HT-29 (cell line): ENCODE results near the gene JADE2. TPM values are rescaled to one million over a fixed set of nuclear protein-coding genes. Genes with fewer than 3 reads are reported as not detected.

ENCODE experiments used
- DNase-seq: peaks from one replicate; pipeline ENCODE4 v3.0.0-alpha.2; 2015; ENCODE audit warnings: low spot score
- total RNA-seq: library from RNA; depleted of rRNA; stranded (reverse); fragments of >200 nt; shearing (Covaris generic); gene quantifications from 2 replicates; pipeline ENCODE4 v1.2.3, GENCODE V29; 2014

The JADE2 gene
- total RNA-seq, 1 experiment from 2014 or later = 47.6 TPM

- peak; percentile 71 for DNase-seq
Measured at GRCh38 chr5:134568761-134569695, 43.6 kb downstream of the JADE2 start.

DNA sequence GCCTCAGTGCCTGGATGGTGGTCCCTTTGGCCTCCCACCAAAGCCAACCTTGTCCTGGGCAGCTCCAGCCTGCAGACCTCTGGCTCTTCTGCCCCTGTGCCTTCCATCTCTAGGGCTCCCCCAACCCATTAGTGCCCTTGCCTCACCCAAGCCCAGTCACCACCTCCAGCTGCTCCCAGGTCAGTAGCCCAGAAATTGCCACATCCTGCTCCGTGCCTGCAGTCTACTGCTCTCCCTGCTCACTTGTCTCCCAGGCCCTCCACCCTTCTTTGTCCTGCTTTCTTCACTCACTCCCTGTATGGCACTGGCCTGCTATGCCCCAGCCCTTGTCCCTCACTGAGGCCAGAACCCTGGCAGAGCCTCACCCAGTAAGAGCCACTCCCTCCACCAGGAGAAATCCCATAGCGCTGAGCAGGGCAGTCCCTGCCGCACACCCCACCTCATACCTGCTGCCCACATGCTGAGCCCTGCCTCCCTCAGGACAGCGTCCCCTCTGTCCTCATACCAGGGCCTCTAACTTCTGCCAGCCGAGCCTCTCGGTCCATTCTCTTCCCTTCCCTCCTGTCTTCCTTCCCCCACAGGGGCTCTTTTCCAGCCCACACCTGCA is 44.4 kb downstream of the JADE2 start:
- no peak for DNase-seq

GRCh38 chr5:134570365-134570758 is 44.9 kb downstream of the JADE2 start:
- DNase-seq = no peak

DNA sequence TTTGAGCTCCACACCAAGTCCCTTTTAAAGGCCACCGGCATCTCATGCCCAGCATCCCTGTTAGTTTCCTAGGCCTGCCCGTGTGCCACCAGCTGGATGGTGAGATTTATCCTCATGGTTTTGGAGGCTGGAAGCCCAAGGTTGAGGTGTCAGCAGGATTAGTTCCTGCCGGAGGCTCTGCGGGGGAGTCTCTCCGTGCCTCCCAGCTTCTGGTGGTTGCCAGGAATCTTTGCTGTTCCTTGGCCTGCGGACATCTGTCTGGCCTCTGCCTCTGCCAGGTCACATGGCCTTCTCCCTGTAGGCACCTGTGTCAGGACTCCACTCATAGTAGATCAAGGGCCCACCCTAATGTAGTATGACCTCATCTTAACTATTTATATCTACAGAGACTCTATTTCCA is 45.4 kb downstream of the JADE2 start:
- DNase-seq = no peak

GRCh38 chr5:134571693-134572405 is 46.4 kb downstream of the JADE2 start:
- no peak for DNase-seq

GRCh38 chr5:134572811-134573210 is 47.3 kb downstream of the JADE2 start:
- no peak for DNase-seq

DNA sequence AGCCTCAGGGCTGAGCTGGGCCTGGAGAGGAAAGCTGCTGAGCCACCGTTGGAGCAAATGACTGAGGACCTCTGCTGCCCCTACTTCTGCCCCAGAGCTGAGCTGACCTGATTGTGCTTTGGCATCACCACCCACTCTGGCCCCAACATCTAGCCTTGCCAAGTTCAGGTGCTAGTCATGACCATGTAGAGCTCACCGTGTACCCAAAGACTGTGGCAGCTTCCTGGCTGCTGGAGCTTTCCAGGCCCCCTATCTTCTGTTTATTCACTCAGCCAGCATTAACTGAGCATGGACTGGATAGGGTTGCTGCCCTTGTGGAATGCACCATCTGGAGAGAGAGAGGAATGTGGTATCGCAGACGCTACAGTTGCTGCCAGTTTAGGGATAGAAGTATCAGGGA is 49.1 kb downstream of the JADE2 start:
- no peak for DNase-seq

- DNase-seq = no peak
Measured at GRCh38 chr5:134575316-134575715, 49.8 kb downstream of the JADE2 start.

DNA sequence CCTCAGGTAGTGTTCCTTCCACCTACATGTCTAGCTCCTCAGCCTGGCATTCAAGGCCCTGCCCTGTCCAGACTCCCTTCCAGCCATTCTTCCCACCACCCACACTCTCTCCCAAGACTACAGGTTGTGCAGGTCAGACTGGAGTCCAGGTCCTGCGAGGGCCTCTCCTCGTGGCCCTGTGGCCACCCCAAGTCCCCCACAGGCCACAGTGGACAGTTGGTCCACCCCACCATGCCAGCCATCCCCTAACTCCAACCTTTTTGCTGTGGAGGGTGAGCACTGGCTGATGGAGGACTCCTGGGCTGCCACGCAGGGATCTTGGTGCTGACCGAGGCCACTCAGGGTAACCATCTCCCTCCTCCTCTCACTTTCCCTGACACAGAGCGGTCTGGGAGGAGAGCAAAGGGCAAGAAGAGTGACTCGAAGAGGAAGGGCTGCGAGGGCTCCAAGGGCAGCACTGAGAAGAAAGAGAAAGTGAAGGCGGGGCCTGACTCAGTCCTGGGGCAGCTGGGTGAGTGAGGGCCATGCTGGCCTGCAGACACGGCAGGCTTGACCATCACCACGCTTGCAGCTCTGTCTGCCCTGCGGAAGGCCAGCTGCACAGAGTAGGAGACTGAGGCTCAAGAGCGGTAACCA is 51.0 kb downstream of the JADE2 start:
- no peak for DNase-seq

DNA sequence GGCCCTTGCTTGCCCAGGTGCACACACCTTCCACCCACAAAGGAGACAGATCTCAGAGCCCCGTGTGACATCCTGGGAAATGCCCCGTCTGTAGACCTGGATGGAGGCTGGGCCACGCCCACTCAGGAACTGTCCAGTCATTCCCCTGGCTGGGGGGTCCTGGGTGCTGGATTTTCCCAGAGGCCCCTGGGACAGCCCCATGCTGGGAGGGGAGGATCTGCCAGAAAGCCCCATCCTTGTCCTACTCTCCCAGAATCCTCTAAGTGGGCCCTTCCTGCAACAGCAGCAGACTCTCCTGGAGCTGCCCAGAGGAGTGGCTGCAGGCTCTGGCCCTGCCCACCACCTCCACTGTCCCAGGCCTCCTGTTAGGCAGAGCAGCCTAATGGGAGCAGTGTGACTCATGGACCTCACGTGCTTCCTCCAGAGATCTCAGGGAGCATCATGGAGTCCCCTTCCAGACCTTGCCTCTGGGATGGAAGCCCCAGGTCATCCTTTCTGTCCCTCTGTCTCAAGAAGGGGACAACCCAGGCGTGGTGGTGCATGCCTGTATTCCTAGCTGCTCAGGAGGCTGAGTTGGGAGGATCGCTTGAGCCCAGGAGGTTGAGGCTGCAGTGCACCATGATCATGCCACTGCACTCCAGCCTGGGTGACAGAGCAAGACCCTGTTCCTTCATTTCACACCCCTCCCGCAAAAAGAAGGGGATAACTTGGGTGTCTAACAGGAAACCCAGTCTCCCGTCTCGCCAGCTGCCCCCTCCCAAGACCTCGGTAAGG is 51.7 kb downstream of the JADE2 start:
- no peak for DNase-seq

- peak; percentile 89 for DNase-seq
Measured at GRCh38 chr5:134577796-134578577, 52.5 kb downstream of the JADE2 start.

DNA sequence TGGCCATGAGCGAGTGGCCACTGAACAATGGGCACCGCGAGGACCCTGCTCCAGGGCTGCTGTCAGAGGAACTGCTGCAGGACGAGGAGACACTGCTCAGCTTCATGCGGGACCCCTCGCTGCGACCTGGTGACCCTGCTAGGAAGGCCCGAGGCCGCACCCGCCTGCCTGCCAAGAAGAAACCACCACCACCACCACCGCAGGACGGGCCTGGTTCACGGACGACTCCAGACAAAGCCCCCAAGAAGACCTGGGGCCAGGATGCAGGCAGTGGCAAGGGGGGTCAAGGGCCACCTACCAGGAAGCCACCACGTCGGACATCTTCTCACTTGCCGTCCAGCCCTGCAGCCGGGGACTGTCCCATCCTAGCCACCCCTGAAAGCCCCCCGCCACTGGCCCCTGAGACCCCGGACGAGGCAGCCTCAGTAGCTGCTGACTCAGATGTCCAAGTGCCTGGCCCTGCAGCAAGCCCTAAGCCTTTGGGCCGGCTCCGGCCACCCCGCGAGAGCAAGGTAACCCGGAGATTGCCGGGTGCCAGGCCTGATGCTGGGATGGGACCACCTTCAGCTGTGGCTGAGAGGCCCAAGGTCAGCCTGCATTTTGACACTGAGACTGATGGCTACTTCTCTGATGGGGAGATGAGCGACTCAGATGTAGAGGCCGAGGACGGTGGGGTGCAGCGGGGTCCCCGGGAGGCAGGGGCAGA is 53.3 kb downstream of the JADE2 start:
- DNase-seq = no peak

GRCh38 chr5:134579284-134579771 is 53.9 kb downstream of the JADE2 start:
- no peak for DNase-seq

GRCh38 chr5:134580001-134580460 is 54.6 kb downstream of the JADE2 start:
- no peak for DNase-seq

- no peak for DNase-seq
Measured at GRCh38 chr5:134581241-134581981, 55.9 kb downstream of the JADE2 start.

DNA sequence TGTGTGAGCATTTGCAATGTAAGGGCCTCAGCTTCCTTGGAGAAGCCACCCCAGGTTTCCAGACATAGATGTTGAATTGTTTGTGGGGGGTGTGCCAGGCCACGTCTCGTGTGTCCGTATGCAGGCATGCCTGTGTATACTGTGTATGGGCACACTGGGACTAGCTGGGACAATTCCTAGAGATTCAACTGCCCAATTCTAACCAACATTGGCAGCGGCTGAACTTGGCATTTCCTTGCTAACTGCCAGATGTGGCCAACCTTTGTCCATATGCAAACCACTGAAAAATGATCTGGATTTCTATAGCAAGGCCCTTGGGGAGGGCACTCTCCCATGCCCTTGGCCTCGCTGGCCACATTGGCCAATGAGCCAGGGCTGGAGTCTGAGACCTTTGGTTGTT is 56.8 kb downstream of the JADE2 start:
- DNase-seq = no peak

- no peak for DNase-seq
Measured at GRCh38 chr5:134582941-134583340, 57.5 kb downstream of the JADE2 start.

- no peak for DNase-seq
Measured at GRCh38 chr5:134583766-134584165, 58.3 kb downstream of the JADE2 start.

DNA sequence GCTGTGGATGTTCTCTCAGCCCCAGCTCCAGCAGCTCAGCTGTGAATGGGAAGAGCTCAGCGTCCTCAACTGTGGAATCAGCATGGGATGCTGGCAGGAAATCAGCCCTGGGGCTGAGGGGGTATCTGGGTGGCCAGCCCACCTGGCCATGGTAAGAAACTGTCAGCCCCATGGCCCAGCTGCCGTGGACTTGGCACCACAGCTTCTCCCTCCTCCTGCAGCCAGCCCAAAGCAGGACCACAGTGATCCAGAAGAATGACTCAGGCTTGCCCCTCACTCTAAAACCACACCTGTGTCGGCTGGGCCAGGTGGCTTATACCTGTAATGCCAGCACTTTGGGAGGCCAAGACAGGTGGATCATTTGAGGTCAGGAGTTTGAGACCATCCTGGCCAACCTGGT is 59.2 kb downstream of the JADE2 start:
- no peak for DNase-seq
